ENCODE results near the gene DNALI1. TPM values are rescaled to one million over a fixed set of nuclear protein-coding genes. Genes with fewer than 3 reads are reported as not detected.
"Not testable (repeated sequence)": the region's sequence is repeated elsewhere in the genome, so short reads cannot be mapped to it uniquely, and the experiment has no call there.

Gene DNALI1
- total RNA-seq, 1 experiment from 2014 or later: not detected

DNA sequence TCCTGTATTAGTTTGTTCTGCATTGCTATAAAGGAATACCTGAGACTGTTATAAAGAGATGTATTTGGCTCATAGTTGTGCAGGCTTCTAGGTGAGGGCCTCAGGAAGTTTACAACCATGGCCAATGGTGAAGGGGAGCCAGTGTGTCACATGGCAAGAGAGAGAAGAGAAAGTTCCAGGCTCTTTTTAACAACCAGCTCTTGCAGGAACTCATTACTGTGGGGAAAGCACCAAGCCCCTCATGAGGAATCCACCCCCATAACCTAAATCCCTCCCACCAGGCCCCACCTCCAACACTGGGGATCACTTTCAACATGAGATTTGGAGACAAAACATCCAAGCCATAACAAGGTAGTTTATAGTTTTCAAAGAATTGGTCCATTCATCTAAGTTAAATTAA, 37.1 kb upstream of the DNALI1 start:
- BruUV-seq (replicated peaks): no TSS peak
- Histone ChIP-seq H3K9ac (ENCODE audit: low read length) (no peak overlapping the region), H3K27ac (ENCODE audit: low read length) (no peak overlapping the region), H4K20me1 (ENCODE audit: low read length) (no peaks in the 10 kb centered on the region), H3K79me2 (ENCODE audit: low read length) (no peaks in the 10 kb centered on the region), H3K9me3 (ENCODE audit: low read length) (no peaks in the 10 kb centered on the region), H3K27me3 (ENCODE audit: low read length) (no peaks in the 10 kb centered on the region), H3K4me3 (ENCODE audit: low read length) (no peak overlapping the region), H3K4me2 (ENCODE audit: low read length) (no peak overlapping the region), H3K36me3 (ENCODE audit: low read depth, low read length) (no peaks in the 10 kb centered on the region), H2AFZ (ENCODE audit: low read length) (no peak overlapping the region), H3F3A (ENCODE audit: low read length, unreplicated experiment) (no peaks in the 10 kb centered on the region), H3K4me1 (ENCODE audit: insufficient read depth, low read length) (peaks cover 7% of the 10 kb centered on the region), H3K9me2 (replicated peaks; ENCODE audit: low read length) (no peaks in the 10 kb centered on the region)
- intact Hi-C loops (cut with micrococcal nuclease): no loop called here
- DNase-seq (no peak), ATAC-seq (no peak)
- ChIA-PET CTCF (no interaction called here), POLR2A (ENCODE audit: unreplicated experiment) (no interaction called here)
- TF ChIP-seq, protein P1, sequence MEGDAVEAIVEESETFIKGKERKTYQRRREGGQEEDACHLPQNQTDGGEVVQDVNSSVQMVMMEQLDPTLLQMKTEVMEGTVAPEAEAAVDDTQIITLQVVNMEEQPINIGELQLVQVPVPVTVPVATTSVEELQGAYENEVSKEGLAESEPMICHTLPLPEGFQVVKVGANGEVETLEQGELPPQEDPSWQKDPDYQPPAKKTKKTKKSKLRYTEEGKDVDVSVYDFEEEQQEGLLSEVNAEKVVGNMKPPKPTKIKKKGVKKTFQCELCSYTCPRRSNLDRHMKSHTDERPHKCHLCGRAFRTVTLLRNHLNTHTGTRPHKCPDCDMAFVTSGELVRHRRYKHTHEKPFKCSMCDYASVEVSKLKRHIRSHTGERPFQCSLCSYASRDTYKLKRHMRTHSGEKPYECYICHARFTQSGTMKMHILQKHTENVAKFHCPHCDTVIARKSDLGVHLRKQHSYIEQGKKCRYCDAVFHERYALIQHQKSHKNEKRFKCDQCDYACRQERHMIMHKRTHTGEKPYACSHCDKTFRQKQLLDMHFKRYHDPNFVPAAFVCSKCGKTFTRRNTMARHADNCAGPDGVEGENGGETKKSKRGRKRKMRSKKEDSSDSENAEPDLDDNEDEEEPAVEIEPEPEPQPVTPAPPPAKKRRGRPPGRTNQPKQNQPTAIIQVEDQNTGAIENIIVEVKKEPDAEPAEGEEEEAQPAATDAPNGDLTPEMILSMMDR (conservative IDR thresholded peaks at IDR 0.05; ENCODE audit: low read depth, low read length): no peak
- TF ChIP-seq EZH2 (IDR thresholded peaks at IDR 0.05; ENCODE audit: low read length, unreplicated experiment): no peak
- TF ChIP-seq EZH2phosphoT487 (IDR thresholded peaks at IDR 0.05; ENCODE audit: borderline replicate concordance, low read length): no peak

DNA sequence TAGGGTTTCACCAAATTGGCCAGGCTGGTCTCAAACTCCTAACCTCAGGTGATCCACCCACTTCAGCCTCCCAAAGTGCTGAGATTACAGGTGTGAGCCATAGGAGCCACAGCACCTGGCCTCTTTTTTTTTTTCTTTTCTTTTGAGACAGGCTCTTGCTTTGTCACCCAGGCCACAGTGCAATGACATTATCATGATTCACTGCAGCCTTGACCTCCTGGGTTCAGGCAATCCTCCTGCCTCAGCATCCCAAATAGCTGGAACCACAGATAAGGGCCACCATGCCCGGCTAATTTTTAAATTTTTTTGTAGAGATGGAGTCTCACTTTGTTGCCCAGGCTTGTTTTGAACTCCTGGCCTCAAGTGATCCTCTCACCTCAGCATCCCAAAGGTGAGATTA, 26.9 kb upstream of the DNALI1 start:
- CTCF ChIA-PET; H4K20me1 ChIP-seq (ENCODE audit: low read length); H3K79me2 ChIP-seq (ENCODE audit: low read length); H3K4me2 ChIP-seq (ENCODE audit: low read length); POLR2A ChIA-PET (ENCODE audit: unreplicated experiment); H2AFZ ChIP-seq (ENCODE audit: low read length); H3K9ac ChIP-seq (ENCODE audit: low read length); H3F3A ChIP-seq (ENCODE audit: low read length, unreplicated experiment); H3K4me3 ChIP-seq (ENCODE audit: low read length); H3K9me2 ChIP-seq (replicated peaks; ENCODE audit: low read length); H3K27me3 ChIP-seq (ENCODE audit: low read length); ATAC-seq; H3K9me3 ChIP-seq (ENCODE audit: low read length); H3K36me3 ChIP-seq (ENCODE audit: low read depth, low read length); BruUV-seq (replicated peaks); intact Hi-C loops (cut with micrococcal nuclease); H3K27ac ChIP-seq (ENCODE audit: low read length): not testable (repeated sequence)
- peaks cover 16% of the 10 kb centered on the region for H3K4me1 ChIP-seq (ENCODE audit: insufficient read depth, low read length)
- DNase-seq: peak; percentile 39

DNA sequence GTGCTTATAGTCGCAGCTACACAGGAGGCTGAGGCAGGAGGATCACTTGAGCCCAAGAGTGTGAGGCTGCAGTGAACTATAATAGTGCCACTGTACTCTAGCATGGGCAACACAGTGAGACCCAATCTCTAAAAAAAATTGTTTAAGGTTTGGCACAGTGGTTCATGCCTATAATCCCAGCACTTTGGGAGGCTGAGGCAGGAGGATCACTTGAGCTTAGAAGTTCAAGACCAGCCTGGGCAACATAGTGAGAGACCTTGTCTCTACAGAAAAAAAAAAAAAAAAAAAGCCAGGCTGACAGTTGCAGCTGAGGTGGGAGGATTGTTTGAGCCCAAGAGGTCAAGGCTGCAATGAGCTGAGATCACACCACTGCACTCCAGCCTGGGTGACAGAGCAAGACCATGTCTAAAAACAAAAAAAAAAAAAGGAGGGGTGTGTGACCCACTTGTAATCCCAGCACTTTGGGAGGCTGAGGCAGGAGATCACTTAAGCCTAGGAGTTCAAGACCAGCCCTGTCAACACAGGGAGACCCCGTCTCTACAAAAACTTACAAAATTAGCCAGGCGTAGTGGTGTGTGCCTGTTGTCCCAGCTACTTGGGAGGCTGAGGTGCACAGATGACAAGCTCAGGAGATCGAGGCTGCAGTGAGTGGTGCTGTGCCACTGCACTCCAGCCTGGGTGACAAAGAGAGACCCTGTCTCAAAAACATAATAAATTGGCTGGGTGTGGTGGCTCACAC, 24.2 kb upstream of the DNALI1 start:
- H3K36me3 ChIP-seq (ENCODE audit: low read depth, low read length); CTCF ChIA-PET: not testable (repeated sequence)

More for the DNA sequence above, 24.2 kb upstream of the DNALI1 start:
- BruUV-seq (replicated peaks); POLR2A ChIA-PET (ENCODE audit: unreplicated experiment); H4K20me1 ChIP-seq (ENCODE audit: low read length); H3F3A ChIP-seq (ENCODE audit: low read length, unreplicated experiment); intact Hi-C loops (cut with micrococcal nuclease); DNase-seq; H3K27ac ChIP-seq (ENCODE audit: low read length); H3K9ac ChIP-seq (ENCODE audit: low read length); H2AFZ ChIP-seq (ENCODE audit: low read length); H3K4me2 ChIP-seq (ENCODE audit: low read length); H3K27me3 ChIP-seq (ENCODE audit: low read length); H3K9me2 ChIP-seq (replicated peaks; ENCODE audit: low read length); H3K9me3 ChIP-seq (ENCODE audit: low read length); ATAC-seq; H3K4me3 ChIP-seq (ENCODE audit: low read length): not testable (repeated sequence)
- peaks cover 22% of the 10 kb centered on the region for H3K79me2 ChIP-seq (ENCODE audit: low read length)
- H3K4me1 ChIP-seq (ENCODE audit: insufficient read depth, low read length): peaks cover 41% of the 10 kb centered on the region
